GM19395 (cell line): ENCODE measurements around the gene B3GALT6.
A peak's percentile ranks its signal among the peaks of the same experiment; 100 is the strongest.
"Not testable (repeated sequence)": the region's sequence is repeated elsewhere in the genome, so short reads cannot be mapped to it uniquely, and the experiment has no call there.

Experiments used
- ATAC-seq: cut with Tn5 transposase; IDR thresholded peaks from one replicate; pipeline ENCODE4 v1.9.1; 2021; ENCODE audit warnings: mild to moderate bottlenecking, moderate library complexity; ENCODE audit not compliant: unreplicated experiment

Gene B3GALT6

GRCh38 chr1:1242461-1243265 lies 10.6 kb downstream of the B3GALT6 start:
- no peak for ATAC-seq

GRCh38 chr1:1243266-1243660 lies 11.2 kb downstream of the B3GALT6 start:
- no peak for ATAC-seq

- no peak for ATAC-seq
Observed at GRCh38 chr1:1243807-1244191, 11.8 kb downstream of the B3GALT6 start.

GRCh38 chr1:1244192-1244811 lies 12.3 kb downstream of the B3GALT6 start:
- no peak for ATAC-seq

- no peak for ATAC-seq
Observed at GRCh38 chr1:1245178-1245816, 13.3 kb downstream of the B3GALT6 start.

- no peak for ATAC-seq
Observed at GRCh38 chr1:1245817-1246576, 14.0 kb downstream of the B3GALT6 start.

GRCh38 chr1:1246577-1247340 lies 14.7 kb downstream of the B3GALT6 start, which contains the start of gene C1QTNF12:
C1QTNF12 (minus strand) TSS chr1:1246722; CDS start chr1:1246690, 32 bp downstream.
- ATAC-seq, result no peak

GRCh38 chr1:1247341-1247913 lies 15.4 kb downstream of the B3GALT6 start:
- ATAC-seq, result no peak

GRCh38 chr1:1248009-1248913 lies 16.2 kb downstream of the B3GALT6 start:
- ATAC-seq, result not testable (repeated sequence)

GRCh38 chr1:1250786-1251284 lies 18.8 kb downstream of the B3GALT6 start:
- peak; percentile 66 for ATAC-seq

GRCh38 chr1:1253314-1253713 lies 21.3 kb downstream of the B3GALT6 start:
- ATAC-seq, result no peak

GRCh38 chr1:1253972-1254666 lies 22.1 kb downstream of the B3GALT6 start:
- no peak for ATAC-seq

GRCh38 chr1:1254667-1254998 lies 22.6 kb downstream of the B3GALT6 start:
- ATAC-seq, result no peak

GRCh38 chr1:1255078-1255477 lies 23.0 kb downstream of the B3GALT6 start:
- ATAC-seq, result no peak

GRCh38 chr1:1255611-1256010 lies 23.6 kb downstream of the B3GALT6 start:
- no peak for ATAC-seq

- no peak for ATAC-seq
Observed at GRCh38 chr1:1256956-1257871, 25.2 kb downstream of the B3GALT6 start.

GRCh38 chr1:1259119-1259488 lies 27.1 kb downstream of the B3GALT6 start:
- ATAC-seq, result no peak
